HUES48 (cell line): ENCODE data around the gene TAF6.
A peak's percentile ranks its signal among the peaks of the same experiment; 100 is the strongest.

ENCODE experiments used
- H3K27ac ChIP-seq: one replicate; pipeline ENCODE4 v1.7.0; 2013; ENCODE audit warnings: low read depth, low read length, inconsistent platforms
- H3K27me3 ChIP-seq: 2 replicates; pipeline ENCODE4 v1.6.1; 2013; ENCODE audit warnings: mild to moderate bottlenecking, low read length; ENCODE audit not compliant: control insufficient read depth, insufficient read depth
- H3K36me3 ChIP-seq: 2 replicates; pipeline ENCODE4 v1.6.1; 2013; ENCODE audit warnings: low read length; ENCODE audit not compliant: control insufficient read depth, insufficient read depth
- H3K4me1 ChIP-seq: 2 replicates; pipeline ENCODE4 v1.6.1; 2013; ENCODE audit warnings: mild to moderate bottlenecking, low read length; ENCODE audit not compliant: control insufficient read depth, insufficient read depth
- H3K4me3 ChIP-seq: 2 replicates; pipeline ENCODE4 v1.5.1; 2013; ENCODE audit warnings: mild to moderate bottlenecking, low read depth, low read length
- H3K9ac ChIP-seq: 2 replicates; pipeline ENCODE4 v1.6.1; 2013; ENCODE audit warnings: mild to moderate bottlenecking, low read depth, low read length, moderate library complexity
- H3K9me3 ChIP-seq: 2 replicates; pipeline ENCODE4 v1.6.1; 2013; ENCODE audit warnings: low read length; ENCODE audit not compliant: control insufficient read depth, insufficient read depth

The TAF6 gene

DNA sequence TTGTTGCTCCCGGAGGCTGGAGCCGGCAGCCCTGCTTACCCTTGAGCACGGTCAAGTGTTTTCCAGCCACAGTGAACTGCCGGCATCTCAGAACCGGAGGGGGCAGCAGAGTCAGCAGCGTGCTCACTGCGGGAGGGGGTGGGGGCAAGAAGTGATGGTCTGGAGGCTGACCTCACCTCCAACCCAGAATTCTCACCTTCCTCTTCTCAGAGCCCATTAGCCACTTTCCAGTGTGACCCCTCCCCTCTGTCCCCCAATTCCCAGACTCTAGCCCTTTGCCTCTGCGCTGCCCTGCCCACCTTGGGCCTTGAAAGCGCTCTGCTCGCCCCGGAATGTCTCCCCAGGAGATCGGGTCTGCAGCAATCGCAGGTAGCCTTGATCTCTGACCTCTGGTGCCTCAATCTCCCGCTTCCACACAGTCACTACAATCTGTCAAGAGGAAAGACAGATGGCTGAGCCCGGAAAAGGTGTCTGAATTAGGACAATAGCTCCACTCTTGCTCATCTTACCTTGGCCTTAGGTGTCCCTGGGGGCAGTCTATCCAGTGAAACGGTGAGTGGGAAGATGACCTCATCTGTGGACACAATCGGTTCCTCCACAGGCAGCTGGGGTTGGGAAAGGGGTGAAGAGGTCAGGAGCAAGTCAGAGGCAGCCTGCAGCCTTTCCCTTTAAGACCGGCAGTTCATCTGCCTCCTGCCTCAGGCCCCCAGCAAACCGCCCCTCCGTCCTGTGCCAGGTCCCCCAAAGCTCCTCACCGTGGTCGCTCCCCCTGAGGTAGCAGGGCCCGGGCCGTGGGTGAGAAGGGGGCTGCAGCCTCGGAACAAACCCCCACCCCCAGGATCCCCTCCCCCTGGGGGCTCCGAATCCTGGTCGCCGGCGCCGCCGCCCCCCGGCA, 38.4 kb upstream of the TAF6 start:
- Histone ChIP-seq H3K4me1 (peaks cover 13% of the 10 kb centered on the region), H3K4me3 (peak overlapping the region; percentile 81), H3K27ac (peak overlapping the region; percentile 84), H3K9ac (peak overlapping the region; percentile 74; the same call in 1 of the 2 replicates), H3K36me3 (peaks cover 43% of the 10 kb centered on the region), H3K27me3 (no peaks in the 10 kb centered on the region), H3K9me3 (no peaks in the 10 kb centered on the region)

DNA sequence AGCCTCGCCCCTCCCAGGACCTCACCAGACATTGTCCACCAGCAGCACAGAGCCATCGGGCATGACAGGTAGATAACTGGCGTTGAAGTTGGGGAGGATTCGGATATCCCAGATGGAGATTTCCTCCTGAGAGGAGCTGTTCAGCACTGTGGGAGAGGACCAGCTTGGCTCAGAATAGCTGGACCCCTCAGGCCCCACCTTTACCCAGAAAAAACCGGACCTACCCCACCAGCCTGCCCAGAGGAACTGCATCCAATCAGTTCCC, 37.8 kb upstream of the TAF6 start:
- Histone ChIP-seq H3K27ac (peak overlapping the region; percentile 84), H3K27me3 (no peaks in the 10 kb centered on the region), H3K9me3 (no peaks in the 10 kb centered on the region), H3K9ac (no peak overlapping the region), H3K4me3 (peak overlapping the region; percentile 81; the same call in 1 of the 2 replicates), H3K4me1 (peaks cover 13% of the 10 kb centered on the region), H3K36me3 (peaks cover 48% of the 10 kb centered on the region)

- no peaks in the 10 kb centered on the region for H3K27me3 ChIP-seq
- H3K27ac ChIP-seq: peak overlapping the region; percentile 84
- peaks cover 53% of the 10 kb centered on the region for H3K36me3 ChIP-seq
- H3K4me3 ChIP-seq: 0 out of 2 replicates have a peak overlapping the region, but pooled peaks have one; percentile 81
- H3K9ac ChIP-seq: no peak overlapping the region
- peaks cover 13% of the 10 kb centered on the region for H3K4me1 ChIP-seq
- H3K9me3 ChIP-seq: no peaks in the 10 kb centered on the region
Measured at GRCh38 chr7:100156331-100157068, 37.3 kb upstream of the TAF6 start.

DNA sequence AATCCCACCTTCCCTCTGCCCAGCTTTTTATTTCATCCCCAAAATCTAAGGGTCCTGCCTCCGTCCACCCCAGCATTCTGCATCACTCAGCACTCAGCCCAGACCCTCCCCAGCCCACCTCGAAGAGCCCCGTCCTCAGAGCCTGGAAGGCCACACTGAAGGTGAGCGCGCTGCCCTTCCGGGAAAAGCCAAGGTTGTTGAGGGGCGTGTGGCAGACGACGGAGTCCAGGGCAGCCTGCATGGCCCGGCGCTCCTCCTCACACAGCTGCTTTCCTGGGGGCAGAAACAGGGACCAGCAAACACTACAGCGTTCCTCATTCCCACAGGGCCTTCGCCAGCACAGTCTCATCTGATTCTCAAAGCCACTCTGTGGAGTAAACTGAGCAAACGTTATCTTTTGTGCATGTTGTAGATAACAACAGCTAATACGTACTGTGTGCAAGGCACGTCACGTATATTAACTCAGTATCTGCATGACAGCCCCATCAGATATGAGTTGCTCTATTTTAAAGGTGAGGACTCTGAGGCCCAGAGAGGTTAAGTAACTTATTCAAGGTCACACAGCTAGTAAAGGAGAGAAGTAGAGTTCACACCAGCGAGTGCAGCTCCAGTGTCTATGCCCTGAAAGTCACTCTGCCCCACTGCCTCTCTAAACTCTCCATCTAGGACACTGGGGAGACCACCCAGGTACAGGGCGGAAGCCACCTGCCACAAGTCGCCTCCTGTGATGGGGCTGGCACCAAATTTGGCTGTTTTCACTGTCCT, 36.6 kb upstream of the TAF6 start:
- Histone ChIP-seq H3K9ac (no peak overlapping the region), H3K9me3 (no peaks in the 10 kb centered on the region), H3K4me3 (no peak overlapping the region), H3K36me3 (peaks cover 54% of the 10 kb centered on the region), H3K27ac (no peak overlapping the region), H3K4me1 (peaks cover 13% of the 10 kb centered on the region), H3K27me3 (no peaks in the 10 kb centered on the region)

GRCh38 chr7:100154651-100155491, 35.7 kb upstream of the TAF6 start:
- Histone ChIP-seq H3K9ac (no peak overlapping the region), H3K36me3 (peaks cover 62% of the 10 kb centered on the region), H3K4me1 (peaks cover 19% of the 10 kb centered on the region), H3K27ac (no peak overlapping the region), H3K27me3 (no peaks in the 10 kb centered on the region), H3K9me3 (no peaks in the 10 kb centered on the region), H3K4me3 (no peak overlapping the region)

DNA sequence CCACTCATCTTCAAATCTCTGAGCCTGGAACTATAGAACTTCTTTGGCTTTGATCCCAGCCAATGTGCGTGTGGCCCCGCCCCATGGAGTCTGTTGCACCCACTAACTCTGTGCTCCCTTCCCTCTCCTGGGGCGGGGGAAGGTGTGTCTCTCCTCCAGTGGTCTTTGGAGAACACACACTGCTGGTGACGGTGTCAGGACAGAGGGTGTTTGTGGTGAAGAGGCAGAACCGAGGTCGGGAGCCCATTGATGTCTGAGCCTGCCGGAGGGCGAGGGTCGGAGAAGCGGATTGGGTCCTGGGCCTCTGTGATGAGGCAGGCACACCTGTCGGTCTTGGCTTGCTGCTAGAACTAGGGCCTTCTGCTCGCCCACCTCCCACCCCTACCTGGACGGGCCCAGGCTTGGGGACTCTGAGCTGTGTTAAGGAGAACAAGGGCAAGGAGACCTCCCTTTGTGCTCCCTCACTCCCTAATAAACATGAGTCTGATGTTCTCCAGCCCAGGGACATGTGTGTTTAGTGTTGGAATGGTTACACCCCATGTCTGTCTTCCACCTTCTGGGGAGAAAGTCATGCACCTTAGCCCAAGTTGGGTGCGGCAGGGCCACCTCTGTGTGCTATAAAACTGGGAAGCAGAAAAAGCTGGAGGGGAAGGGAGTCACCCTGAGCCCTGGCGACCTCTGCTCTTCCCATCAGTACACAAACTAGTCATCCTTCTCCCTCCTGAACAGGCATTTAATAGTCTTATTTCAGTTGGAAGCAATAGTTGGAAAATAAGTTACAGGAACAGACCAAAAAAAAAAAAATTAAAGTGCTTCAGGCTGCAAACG, 34.8 kb upstream of the TAF6 start:
- Histone ChIP-seq H3K9me3 (no peaks in the 10 kb centered on the region), H3K36me3 (peaks cover 62% of the 10 kb centered on the region), H3K4me3 (no peak overlapping the region), H3K27ac (no peak overlapping the region), H3K9ac (no peak overlapping the region), H3K27me3 (no peaks in the 10 kb centered on the region), H3K4me1 (peaks cover 17% of the 10 kb centered on the region)

- Histone ChIP-seq H3K9me3 (no peaks in the 10 kb centered on the region), H3K9ac (no peak overlapping the region), H3K27ac (no peak overlapping the region)
Measured at GRCh38 chr7:100152937-100153666, 33.9 kb upstream of the TAF6 start.

DNA sequence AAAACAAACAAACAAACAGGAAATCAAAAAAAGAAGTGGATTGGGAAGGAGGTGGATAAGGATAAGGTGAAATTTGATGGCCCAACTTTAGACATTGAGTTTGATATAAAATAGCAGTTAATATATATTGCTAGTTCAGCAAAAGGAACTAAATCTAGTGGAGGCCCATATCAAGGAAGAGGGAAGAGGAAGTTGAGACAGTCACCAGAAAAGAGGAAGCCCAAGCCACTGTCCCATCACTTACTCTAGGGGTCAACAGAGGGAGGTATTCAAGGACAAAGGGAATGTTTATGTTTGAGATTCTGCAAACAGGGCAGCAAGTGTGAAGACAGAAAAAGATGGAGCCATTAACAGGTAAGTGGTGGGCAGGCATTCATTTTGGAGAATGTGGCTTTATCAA, 33.2 kb upstream of the TAF6 start:
- Histone ChIP-seq H3K9ac (no peak overlapping the region), H3K4me1 (peaks cover 18% of the 10 kb centered on the region), H3K9me3 (no peaks in the 10 kb centered on the region), H3K27me3 (no peaks in the 10 kb centered on the region), H3K4me3 (no peak overlapping the region), H3K27ac (no peak overlapping the region), H3K36me3 (peaks cover 62% of the 10 kb centered on the region)

More at GRCh38 chr7:100152937-100153666, 33.9 kb upstream of the TAF6 start:
- Histone ChIP-seq H3K4me1 (peaks cover 21% of the 10 kb centered on the region), H3K27me3 (no peaks in the 10 kb centered on the region), H3K36me3 (peaks cover 62% of the 10 kb centered on the region), H3K4me3 (no peak overlapping the region)

GRCh38 chr7:100148559-100149328, 29.6 kb upstream of the TAF6 start, which contains the start of gene LAMTOR4:
Gene LAMTOR4 (plus strand): TSS chr7:100148918. CDS start chr7:100148973, 55 bp downstream.
- H3K9me3 ChIP-seq: no peaks in the 10 kb centered on the region
- H3K36me3 ChIP-seq: peaks cover 31% of the 10 kb centered on the region
- peak within 1 kb of the TSS; percentile 60 for H3K9ac ChIP-seq
- peak within 1 kb of the TSS; percentile 68 for H3K27ac ChIP-seq
- peaks cover 10% of the 10 kb centered on the region for H3K4me1 ChIP-seq
- H3K27me3 ChIP-seq: no peaks in the 10 kb centered on the region
- peak within 1 kb of the TSS; percentile 81 for H3K4me3 ChIP-seq
